HL-60/S4 treated with phorbol 12-myristate 13-acetate at 8.2 ng/mL for 4 days and 3 days (cell line): ENCODE data around the gene IBA57.
"Not testable (repeated sequence)": the region's sequence is repeated elsewhere in the genome, so short reads cannot be mapped to it uniquely, and the experiment has no call there.

Experiments used
- in situ Hi-C: fragments of 300-500 bp; cut with MboI; formaldehyde crosslinking; loops from 2 replicates; pipeline ENCODE4 v1.15.0; 2022; ENCODE audit warnings: low sequenced_read_pairs

IBA57 gene

DNA sequence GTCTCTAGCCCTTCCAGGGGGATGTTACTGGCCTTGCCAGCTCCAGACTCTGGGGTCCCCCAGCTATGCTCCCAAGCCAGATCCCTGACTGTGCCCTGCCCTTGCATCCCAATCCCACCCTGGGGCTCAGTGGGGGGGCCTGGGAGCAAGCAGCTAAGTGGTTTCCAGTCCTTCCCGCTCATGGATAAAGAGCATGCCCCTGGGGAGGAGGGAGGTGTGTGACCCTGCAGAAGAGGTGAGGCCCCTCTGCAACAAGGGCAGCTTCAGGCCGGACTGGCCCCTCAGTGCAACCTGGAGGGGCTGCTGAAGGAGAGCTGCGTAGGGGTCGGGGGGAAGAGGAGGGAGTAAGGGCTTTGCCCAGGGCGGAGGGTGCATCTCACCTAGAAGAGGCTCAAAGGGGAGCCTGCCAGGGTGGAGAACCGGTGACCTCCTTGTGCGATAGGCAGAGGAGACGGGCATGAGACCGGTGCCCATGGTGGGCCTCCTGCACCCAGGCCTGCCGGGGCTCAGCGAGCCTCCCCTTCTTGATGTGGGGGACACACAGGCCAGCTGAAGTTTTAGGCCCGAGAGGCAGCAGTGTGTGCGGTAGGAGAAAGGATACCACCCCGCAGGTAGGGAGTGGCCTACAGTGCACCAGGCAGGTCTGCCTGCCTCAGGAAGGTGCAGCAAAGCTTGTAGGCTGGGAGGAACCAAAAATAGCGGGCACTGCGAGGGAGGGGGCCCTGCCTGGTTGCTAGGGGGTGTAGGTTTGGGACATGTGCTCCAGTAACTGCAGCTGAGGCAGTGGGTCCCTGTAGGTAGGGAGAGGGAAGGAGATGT lies 45.3 kb downstream of the IBA57 start:
- in situ Hi-C loops, result no loop called here

DNA sequence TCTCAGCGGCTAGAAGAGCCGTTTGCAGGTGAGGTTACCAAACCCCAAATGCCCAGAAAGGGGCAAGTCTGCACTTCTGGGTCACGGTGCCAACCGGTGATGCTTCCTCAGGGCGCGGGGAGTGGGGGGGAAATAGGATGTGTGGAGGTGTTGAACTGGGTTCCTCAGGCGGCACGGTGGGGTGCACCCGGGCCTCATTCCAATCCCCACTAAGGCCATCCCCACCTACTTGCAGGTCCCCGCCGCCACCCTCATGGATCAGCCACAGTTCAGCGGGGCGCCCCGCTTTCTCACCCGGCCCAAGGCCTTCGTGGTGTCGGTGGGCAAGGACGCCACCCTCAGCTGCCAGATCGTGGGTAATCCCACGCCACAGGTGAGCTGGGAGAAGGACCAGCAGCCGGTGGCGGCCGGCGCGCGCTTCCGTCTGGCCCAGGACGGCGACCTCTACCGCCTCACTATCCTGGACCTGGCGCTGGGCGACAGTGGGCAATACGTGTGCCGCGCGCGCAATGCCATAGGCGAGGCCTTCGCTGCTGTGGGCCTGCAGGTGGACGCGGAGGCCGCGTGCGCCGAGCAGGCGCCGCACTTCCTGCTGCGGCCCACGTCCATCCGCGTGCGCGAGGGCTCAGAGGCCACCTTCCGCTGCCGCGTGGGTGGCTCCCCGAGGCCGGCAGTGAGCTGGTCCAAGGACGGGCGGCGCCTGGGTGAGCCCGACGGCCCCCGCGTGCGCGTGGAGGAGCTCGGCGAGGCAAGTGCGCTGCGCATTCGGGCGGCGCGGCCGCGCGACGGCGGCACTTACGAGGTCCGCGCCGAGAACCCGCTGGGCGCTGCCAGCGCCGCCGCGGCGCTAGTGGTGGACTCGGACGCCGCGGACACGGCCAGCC lies 46.2 kb downstream of the IBA57 start:
- in situ Hi-C loops, result no loop called here

DNA sequence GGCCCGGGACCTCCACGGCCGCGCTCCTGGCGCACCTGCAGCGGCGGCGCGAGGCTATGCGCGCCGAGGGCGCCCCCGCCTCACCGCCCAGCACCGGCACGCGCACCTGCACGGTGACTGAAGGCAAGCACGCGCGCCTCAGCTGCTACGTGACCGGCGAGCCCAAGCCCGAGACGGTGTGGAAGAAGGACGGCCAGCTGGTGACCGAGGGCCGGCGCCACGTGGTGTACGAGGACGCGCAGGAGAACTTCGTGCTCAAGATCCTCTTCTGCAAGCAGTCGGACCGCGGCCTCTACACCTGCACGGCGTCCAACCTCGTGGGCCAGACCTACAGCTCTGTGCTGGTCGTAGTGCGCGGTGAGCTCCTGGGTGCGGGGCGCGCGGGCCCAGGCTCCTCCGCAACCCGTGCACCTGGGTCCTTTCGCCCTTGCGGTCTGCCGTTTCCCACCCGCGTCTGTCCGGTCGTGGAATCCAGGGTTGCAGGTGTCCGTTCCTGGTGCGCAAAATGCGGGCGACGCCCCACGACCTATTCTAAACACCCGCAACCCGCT lies 46.9 kb downstream of the IBA57 start:
- in situ Hi-C loops, result no loop called here

DNA sequence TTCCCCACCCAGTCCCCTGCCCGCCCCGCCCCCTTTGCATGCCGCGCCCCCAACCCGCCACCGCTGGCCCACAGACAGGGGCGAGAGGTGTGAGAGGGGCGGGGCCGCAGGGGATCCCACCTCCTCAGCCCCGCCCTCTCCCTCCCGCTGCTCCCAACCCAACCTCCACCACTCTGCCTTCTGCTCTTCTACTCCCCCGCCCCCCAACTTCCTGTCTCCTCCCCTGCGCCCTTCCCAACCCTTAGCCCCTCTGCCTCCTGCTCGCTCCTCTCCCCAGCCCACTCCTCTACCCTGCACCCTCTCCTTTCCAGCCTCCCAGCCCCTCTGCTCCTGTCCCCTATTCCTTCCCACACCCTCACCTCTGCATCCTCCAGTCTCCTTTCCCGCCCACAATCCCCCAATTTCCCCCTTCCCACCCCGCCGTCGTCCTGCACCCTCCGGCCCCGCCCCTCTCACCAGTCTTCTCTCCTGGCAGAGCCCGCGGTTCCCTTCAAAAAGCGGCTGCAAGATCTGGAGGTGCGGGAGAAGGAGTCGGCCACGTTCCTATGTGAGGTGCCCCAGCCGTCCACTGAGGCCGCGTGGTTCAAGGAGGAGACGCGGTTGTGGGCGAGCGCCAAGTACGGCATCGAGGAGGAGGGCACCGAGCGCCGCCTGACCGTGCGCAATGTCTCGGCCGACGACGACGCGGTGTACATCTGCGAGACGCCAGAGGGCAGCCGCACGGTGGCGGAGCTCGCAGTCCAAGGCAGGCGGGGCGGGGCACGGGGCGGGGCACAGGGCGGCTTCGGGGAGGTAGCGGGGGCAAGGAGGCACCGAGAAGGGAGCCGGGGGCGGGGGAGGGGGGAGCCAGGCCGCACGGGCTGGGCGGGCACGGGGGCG lies 47.6 kb downstream of the IBA57 start:
- in situ Hi-C loops, result no loop called here

DNA sequence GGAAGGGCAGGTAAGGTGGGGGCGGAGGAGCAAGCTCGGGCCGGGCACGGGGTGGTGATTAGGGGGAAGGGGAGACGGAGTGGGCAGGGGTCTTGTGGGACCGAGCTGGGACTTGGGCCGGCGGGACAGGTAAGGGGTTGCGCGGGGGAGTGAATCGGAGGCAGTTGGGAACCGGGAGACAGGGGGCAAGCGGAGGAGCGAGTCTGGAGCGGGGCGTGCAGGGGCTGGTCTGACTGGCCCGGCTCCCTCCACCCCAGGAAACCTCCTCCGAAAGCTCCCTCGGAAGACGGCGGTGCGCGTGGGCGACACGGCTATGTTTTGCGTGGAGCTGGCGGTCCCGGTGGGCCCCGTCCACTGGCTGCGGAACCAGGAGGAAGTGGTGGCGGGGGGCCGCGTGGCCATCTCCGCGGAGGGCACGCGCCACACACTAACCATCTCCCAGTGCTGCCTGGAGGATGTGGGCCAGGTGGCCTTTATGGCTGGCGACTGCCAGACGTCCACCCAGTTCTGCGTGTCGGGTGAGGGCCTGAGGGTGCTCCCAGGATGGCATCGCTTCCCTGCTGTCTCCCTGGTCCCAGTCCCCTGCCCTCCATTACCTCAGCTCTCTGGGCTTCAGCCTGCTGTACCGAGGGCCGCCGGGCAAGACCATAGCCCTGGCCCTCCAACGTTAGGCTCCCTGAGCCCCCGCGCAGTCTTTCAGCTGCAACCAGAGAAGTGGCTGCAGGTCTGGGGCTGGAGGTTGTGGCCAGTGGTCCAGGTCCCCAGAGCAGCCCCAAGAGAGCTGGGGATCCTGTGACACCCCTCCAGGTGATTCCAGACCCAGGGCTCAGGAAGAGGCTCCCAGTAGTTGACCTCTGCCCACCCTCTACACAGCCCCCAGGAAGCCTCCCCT lies 48.6 kb downstream of the IBA57 start:
- in situ Hi-C loops, result no loop called here

DNA sequence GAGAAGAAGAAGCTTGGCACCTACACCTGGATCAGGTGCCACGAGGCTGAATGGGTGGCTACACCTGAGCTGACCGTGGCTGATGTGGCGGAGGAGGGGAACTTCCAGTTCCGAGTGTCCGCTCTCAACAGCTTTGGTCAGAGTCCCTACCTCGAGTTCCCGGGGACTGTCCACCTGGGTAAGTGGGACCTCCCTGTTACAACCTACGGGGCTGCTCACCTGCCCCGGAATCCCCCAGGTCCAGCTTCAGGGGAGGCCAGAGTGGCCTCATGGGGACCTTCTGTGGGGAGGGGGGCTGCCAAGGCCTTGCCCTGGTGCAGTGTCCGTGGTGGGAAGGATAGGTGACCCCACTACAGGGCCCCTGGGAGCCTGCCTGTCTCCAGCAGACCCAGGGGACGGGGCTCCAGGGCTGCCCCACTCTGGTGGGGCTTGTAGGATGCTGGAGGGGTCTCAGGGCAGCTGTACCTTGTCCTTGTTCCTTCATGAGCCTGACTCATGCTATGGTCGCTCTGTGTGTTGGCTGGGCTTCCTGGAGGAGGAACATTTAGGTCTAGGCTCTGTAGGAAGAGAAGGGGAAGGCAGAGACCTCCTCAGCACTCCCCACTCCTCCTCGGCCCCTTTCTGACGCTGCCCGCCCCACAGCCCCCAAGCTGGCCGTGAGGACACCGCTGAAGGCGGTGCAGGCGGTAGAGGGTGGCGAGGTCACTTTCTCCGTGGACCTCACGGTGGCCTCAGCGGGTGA lies 49.5 kb downstream of the IBA57 start:
- in situ Hi-C loops, result no loop called here

DNA sequence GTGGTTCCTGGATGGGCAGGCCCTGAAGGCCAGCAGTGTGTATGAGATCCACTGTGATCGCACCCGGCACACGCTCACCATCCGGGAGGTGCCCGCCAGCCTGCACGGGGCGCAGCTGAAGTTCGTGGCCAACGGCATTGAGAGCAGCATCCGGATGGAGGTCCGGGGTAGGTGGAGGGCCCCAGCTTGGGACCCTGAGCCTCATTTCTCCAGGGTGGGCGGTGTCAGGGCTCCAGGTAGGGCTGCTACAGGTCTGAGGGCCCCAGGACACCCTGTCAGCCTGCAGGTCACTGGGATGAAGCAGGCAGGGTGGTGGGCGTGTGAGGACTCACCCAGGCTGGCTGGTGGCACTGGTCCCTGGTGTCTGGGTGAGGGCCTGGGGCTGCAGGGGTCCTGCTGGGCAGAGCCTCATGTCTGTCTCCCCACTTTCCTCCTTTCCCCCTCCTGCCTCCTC lies 50.1 kb downstream of the IBA57 start:
- in situ Hi-C loops, result no loop called here

DNA sequence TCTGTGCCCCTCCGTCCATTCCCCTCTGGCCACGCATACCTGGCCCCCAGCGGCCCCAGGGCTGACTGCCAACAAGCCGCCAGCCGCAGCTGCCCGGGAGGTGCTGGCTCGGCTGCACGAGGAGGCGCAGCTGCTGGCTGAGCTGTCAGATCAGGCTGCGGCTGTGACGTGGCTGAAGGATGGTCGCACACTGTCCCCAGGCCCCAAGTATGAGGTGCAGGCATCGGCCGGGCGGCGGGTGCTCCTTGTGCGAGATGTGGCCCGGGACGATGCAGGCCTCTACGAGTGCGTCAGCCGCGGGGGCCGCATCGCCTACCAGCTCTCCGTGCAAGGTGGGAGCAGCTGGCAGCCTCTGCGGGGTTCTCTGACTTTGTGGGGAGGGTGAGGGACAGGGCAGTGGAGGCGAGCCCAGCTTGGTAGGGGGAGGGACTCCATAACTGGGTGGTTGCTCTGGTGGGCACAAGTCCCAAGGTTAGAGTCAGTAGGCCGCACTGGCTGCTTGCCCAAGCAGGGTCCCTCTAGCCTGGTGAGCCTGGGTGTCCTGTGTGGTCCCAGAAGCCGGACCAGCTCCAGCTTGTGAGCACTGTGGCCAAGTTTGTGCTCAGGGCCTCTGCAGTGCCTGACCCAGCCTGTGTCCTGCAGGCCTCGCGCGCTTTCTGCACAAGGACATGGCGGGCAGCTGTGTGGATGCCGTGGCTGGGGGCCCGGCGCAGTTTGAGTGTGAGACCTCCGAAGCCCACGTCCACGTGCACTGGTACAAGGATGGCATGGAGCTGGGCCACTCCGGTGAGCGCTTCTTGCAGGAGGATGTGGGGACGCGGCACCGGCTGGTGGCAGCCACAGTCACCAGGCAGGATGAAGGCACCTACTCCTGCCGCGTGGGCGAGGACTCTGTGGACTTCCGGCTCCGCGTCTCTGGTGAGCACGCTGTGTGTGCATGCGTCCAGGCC lies 51.0 kb downstream of the IBA57 start:
- in situ Hi-C loops, result no loop called here

DNA sequence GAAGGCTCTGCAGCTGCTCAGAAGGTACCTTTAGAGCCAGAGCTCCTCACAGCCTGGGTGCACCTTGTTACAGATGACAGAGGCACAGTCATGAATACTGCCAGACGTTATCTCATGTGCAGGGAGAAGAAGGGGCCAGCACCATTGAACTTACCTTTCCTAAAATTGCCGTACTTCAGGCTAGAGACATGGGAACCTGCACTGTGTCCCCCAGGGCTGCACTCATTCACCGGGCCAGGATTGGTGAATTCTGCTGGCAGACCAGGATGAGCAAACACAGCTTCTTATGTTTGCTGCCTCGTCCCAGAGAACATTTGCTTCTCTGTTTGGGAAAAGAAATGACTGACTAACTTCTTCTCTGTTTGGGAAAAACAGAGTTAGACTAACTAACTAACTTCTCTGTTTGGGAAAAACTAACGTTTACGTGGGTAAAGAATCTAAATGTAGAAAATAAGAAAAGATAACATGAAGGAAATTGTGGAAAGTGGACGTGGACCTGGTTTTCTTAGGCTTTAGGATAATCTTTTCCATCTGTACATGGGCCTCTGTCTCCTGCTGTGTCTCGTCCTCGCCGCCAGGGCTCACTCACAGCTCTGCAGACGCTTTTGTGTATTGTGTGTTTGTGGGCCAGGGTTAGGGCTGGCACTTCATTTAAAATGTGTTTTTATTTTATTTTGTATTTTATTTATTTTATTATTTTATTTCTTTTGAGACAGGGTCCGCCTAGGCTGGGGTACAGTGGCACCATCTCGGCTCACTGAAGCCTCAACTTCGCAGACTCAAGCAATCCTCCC lies 52.1 kb downstream of the IBA57 start:
- in situ Hi-C loops, result no loop called here

DNA sequence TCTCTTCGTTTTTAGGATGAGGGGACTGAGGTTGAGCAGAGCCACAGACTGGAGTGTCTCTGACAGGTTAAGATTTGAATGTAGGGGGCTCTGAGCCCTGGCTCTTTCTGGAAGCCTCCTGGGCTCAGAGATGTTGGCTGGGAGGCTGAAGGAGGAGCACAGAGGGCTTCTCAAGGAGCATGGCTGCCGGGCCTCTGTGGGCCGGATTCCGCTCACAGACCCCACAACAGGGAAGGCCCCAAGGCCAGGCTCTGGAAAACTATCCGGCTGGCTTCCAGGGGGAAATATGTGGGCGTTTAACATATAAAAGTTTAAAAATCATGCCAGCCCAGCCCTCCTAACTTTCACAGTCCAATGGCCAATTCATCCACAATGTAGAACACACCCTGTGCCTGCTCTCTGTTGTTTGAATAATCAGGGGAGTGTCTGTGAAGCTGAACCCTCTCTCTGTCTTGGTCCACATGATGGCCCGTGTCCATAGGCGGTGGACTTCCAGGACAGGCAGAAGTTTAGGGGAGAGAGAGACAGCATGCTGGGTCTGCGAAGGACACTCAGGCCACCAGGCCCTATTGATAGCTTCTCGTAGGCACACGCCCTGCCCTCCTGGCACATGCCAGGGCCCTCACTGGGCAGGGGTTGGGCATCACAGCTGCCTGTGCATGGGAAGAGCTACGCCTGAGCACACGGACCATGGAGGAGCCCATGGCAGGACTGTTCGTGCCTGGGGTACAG lies 53.1 kb downstream of the IBA57 start:
- in situ Hi-C loops, result no loop called here

DNA sequence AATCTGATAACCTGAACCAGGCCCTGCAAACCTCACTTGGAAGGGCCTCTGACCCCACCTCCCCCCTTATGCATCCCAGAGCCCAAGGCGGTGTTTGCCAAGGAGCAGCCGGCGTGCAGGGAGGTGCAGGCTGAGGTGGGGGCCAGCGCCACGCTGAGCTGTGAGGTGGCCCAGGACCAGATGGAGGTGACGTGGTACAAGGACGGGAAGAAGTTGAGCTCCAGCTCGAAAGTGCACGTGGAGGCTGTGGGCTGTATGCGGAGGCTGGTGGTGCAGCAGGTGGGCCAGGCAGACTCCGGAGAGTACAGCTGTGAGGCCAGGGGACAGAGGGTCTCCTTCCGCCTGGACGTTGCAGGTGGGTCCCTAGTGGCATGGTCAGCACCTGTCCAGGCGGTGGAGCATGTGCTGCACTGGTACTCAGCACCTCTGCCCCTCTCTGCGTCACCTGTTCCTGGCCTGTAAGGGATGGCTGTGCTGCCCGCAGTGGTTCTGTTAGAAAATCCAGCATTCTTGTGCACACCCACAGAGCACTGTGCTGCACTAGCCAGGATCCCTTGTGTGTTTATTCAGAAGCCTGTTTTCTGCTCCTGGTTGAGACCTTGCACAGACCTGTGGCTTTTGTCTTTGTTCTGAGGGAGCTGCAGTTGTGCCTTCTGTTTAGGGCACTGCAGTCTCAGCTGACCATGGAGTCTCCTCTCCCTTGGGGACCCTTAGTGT lies 53.8 kb downstream of the IBA57 start:
- in situ Hi-C loops, result no loop called here

DNA sequence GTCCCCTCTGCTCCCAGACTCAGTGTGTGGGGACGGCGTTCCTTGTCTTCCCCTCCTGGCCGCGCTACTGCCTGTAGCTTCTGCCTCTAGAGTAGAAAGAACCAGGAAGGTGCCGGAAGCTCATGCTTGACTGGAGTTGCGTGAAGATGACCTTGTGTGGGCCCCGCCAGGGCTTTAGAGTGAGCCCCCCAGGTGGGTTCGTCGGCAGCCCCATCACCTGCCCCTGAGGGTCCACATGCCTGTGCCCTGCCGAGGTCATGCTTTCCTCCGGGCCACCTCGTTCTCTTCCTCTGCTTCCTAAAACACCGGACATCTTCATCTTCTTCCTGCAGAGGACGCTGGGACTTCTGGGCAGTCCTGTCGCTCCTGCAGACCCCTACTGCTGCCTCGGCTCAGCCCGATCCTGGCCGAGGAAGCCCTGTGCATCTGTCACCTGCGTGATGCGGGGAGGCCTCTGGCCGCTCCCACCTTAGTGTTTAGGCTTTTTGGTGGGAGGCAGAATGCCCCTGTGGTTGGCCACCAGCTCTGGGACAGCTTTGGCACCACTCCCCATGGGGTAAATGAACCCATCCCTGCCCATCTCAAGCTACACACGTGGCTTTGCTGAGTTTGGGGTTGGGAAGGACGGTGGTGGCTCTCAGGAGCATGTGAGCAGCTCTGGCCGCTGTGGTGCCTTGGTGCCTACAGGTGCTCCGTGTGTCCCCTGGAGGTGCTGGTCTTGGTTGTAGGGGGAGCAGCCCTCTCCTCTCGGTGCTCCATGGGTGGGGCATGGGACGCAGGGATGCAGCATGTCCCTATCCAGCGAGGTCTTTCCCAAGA lies 54.6 kb downstream of the IBA57 start:
- in situ Hi-C loops, result no loop called here

DNA sequence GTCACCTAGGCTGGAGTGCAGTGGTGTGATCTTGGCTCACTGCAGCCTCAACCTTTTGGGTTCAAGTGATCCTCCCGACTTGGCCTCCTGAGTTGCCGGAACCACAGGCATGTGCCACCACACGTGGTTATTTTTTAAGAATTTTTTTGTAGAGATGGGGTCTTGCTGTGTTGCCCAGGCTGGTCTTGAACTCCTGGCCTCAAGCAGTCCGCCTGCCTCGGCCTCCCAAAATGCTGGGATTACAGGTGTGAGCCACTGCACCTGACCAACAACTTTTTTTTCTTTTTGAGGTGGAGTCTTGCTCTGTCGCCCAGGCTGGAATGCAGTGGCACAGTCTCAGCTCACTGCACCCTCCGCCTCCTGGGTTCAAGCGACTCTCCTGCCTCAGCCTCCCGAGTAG lies 55.5 kb downstream of the IBA57 start:
- in situ Hi-C loops, result not testable (repeated sequence)

DNA sequence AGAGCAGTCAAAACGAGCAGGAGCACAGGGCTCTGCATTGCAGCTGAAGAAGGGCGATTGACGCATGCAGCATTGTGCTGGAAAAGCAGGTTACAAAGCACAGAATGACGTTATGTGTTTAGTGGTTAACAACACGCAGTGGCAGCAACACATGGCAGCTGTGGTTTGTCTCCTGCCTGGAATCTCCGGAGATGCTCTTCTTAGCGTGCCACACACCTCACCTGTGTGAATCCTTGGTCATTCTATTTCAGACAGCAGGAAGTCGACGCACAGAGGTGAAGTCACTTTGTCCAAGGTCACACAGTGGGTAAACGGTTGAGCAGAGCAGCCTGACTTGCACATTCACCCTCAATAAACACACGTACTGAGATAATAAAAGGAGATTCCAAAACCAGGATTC lies 56.9 kb downstream of the IBA57 start:
- in situ Hi-C loops, result no loop called here
